Amygdala (tissue), 56 donors: ENCODE measurements around the gene PCDHGA2.
"Not testable (repeated sequence)": the region's sequence is repeated elsewhere in the genome, so short reads cannot be mapped to it uniquely, and the experiment has no call there.

Experiments
- DNase-seq, 56 donors: peaks; one replicate each; lab custom pipeline; 2025; lab: John Stamatoyannopoulos, UW

Gene PCDHGA2

DNA sequence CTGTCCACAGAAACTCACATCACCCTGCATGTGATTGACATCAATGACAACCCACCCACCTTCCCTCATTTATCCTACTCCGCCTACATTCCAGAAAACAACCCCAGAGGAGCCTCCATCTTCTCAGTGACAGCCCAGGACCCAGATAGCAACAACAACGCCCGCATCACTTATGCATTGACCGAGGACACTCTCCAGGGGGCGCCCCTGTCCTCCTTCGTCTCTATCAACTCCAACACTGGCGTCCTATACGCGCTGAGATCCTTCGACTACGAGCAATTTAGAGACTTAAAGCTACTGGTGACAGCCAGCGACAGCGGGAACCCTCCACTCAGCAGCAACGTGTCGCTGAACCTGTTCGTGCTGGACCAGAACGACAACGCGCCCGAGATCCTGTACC, 6.8 kb downstream of the PCDHGA2 start:
- DNase-seq: no peak

DNA sequence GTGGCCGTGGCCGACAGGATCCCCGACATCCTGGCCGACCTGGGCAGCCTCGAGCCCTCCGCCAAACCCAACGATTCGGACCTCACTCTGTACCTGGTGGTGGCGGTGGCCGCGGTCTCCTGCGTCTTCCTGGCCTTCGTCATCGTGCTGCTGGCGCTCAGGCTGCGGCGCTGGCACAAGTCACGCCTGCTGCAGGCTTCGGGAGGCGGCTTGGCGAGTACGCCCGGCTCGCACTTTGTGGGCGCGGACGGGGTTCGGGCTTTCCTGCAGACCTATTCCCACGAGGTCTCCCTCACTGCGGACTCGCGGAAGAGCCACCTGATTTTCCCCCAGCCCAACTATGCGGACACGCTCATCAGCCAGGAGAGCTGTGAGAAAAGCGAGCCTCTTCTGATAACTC, 7.5 kb downstream of the PCDHGA2 start:
- DNase-seq: not testable (repeated sequence)

DNA sequence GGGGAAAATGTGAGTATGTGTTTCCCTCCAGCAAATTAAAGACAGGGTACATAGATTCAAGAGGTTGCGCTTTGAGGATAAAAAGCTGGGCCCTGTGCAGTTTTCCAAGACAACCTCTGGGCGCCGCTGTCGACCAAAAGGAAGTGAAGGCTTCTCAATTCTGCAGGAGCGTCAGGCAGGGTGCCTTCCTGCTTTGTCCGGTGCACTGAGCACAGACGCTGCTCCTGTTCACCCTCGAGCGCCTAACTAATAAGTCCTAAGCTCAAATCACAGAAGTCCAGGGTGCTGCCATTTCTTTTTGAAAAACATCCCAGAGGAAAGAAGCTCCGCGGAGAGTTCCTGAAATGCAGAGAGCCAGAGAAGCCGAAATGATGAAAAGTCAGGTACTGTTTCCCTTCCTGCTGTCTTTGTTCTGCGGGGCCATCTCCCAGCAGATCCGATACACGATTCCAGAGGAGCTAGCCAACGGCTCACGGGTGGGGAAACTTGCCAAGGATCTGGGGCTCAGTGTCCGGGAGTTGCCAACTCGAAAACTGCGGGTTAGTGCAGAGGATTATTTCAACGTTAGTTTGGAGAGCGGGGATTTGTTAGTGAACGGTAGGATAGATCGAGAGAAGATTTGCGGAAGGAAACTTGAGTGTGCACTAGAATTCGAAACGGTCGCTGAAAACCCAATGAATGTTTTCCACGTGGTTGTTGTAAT, 11.5 kb downstream of the PCDHGA2 start, which contains the start of gene PCDHGB1:
Gene PCDHGB1 (plus strand): TSS at position 183 of the 703 bp plus-strand sequence. CDS start 162 bp downstream, at position 345.
- DNase-seq: peak in 4 of 56 donors; percentile 2 to 17 (median 12)

DNA sequence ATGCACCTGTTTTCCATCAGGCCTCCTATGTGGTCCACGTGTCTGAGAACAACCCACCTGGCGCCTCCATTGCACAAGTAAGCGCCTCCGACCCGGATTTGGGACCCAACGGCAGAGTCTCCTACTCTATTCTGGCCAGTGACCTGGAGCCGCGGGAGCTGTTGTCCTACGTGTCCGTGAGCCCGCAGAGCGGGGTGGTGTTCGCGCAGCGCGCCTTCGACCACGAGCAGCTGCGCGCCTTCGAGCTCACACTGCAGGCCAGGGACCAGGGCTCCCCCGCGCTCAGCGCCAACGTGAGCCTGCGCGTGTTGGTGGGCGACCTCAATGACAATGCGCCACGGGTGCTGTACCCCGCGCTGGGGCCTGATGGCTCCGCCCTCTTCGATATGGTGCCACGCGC, 13.0 kb downstream of the PCDHGA2 start:
- no peak for DNase-seq

DNA sequence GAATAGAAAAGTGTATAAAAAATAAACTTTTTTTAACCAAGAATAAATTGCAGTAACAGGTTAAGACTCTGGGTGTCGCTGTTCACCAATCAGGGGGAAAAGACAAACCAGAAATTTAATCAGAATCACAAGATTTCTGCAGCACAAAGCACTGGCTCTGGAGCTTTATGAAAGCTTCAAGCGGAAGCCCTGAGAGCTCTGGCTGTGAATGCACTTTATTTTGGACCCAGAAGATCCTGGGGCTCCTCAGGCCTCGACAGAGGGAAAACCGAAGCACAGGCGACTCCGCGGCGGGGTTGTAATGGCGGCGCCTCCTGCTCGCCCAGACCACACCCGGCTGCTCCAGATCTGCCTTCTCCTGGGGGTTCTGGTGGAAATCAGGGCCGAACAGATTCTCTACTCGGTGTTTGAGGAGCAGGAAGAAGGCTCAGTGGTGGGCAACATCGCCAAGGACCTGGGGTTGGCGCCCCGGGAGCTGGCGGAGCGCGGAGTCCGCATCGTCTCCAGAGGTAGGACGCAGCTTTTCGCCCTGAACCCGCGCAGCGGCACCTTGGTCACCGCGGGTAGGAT, 16.4 kb downstream of the PCDHGA2 start, which contains the start of gene PCDHGA4:
Gene PCDHGA4 (plus strand): TSS at position 122 of the 570 bp plus-strand sequence. CDS start 87 bp downstream, at position 209.
- no peak for DNase-seq

DNA sequence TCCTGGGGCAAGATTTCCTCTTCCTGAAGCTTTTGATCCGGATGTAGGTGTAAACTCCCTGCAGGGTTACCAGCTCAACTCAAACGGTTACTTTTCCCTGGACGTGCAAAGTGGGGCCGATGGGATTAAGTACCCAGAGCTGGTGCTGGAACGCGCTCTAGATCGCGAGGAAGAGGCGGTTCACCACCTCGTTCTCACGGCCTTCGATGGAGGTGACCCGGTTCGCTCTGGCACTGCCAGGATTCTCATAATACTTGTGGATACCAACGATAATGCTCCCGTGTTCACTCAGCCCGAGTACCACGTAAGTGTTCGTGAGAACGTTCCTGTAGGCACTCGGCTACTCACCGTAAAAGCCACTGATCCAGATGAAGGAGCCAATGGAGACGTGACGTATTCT, 17.1 kb downstream of the PCDHGA2 start:
- DNase-seq: no peak

DNA sequence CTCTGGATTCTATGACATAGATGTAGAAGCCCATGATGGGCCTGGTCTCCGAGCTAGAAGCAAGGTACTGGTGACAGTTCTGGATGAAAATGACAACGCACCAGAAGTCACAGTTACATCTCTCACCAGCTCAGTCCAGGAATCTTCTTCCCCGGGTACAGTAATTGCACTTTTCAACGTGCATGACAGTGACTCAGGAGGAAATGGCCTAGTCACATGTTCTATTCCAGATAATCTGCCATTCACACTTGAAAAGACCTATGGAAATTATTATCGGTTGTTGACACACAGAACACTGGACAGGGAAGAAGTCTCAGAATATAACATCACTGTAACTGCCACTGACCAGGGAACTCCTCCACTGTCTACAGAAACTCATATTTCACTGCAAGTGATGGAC, 17.6 kb downstream of the PCDHGA2 start:
- DNase-seq: no peak

DNA sequence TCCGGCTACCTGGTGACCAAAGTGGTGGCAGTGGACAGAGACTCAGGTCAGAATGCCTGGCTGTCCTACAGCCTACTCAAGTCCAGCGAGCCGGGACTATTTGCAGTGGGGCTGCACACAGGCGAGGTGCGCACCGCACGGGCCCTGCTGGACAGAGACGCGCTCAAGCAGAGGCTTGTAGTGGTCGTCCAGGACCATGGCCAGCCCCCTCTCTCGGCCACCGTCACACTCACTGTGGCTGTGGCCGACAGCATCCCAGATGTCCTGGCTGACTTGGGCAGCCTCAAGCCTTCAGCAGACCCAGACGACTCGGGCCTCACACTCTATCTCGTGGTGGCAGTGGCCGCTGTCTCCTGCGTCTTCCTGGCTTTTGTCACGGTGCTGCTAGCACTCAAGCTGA, 18.4 kb downstream of the PCDHGA2 start:
- no peak for DNase-seq

DNA sequence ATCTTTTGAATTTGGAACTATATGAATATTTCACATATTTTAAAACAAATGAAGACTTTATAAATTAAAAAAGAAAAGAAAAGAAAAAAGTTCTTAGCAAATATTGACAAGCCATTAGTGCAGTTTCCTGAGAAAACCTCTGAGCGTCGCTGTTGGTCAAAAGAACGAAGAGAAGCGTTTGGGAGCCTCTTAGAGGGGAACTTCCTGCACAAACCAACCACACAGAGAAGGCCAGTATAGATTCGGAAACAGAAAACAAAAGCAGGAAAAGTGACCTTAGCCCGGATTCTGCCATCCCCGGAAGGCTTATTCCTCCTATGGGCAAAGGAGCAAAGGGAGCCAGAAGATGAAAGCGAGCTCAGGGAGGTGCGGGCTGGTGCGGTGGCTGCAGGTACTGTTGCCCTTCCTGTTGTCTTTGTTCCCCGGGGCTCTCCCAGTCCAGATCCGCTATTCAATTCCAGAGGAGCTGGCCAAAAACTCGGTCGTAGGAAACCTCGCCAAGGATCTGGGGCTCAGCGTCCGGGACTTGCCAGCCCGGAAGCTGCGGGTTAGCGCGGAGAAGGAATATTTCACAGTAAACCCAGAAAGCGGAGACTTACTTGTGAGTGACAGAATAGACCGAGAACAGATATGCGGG, 21.3 kb downstream of the PCDHGA2 start, which contains the start of gene PCDHGB2:
Gene PCDHGB2 (plus strand): TSS at position 205 of the 637 bp plus-strand sequence. CDS start 142 bp downstream, at position 347.
- no peak for DNase-seq

DNA sequence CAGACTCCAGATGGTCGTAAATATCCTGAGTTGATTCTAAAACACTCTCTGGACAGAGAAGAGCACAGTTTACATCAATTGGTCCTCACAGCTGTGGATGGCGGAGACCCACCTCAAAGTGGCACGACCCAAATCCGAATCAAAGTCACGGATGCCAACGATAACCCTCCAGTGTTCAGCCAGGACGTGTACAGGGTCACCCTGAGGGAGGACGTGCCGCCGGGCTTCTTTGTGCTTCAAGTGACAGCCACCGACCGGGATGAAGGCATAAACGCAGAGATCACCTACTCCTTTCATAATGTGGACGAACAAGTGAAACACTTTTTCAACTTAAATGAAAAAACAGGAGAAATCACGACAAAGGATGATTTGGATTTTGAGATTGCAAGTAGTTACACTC, 22.1 kb downstream of the PCDHGA2 start:
- DNase-seq: no peak

DNA sequence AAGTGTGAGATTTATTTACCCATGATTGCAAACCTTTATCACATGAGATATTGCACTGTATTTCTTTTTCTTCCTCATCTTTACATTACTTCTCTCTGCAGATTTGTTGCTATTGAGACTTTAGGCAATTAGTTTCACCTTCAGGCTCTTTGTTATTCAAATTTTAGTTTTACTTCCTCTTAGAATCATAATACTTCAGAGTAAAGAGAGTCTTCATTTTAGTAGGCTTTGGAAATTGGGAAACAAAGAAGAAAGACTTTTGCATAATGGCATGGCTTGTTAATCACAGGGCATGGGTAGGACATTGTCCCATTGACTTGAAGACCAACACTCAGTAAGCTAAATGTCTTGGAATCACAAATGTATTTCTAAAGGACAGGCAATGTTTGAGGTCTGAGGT, 24.2 kb downstream of the PCDHGA2 start:
- no peak for DNase-seq

DNA sequence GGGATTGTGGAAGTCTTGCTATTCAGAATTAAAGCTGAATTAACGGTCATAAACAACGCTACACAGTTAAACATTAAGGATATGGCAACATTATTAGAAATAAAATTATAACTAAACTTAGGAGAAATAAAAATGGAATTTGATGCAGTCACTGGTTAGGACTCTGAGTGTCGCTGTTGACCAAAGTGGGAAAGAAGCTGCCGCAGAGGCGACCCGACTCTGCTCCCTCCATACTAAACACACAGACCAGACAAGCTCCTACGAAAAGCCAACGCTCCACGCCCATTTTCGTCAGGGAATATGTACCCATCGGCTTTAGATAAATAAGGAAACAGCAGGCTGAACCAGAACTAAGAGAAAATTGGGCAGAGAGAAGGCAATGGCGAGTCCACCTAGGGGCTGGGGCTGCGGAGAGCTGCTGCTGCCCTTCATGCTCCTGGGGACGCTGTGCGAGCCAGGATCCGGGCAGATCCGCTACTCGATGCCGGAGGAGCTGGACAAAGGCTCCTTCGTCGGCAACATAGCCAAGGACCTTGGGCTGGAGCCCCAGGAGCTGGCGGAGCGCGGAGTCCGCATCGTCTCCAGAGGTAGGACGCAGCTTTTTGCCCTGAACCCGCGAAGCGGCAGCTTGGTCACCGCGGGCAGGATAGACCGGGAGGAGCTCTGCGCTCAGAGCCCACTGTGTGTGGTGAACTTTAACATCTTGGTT, 25.5 kb downstream of the PCDHGA2 start, which contains the start of gene PCDHGA5:
Gene PCDHGA5 (plus strand): TSS at position 211 of the 709 bp plus-strand sequence. CDS start 169 bp downstream, at position 380.
- no peak for DNase-seq

DNA sequence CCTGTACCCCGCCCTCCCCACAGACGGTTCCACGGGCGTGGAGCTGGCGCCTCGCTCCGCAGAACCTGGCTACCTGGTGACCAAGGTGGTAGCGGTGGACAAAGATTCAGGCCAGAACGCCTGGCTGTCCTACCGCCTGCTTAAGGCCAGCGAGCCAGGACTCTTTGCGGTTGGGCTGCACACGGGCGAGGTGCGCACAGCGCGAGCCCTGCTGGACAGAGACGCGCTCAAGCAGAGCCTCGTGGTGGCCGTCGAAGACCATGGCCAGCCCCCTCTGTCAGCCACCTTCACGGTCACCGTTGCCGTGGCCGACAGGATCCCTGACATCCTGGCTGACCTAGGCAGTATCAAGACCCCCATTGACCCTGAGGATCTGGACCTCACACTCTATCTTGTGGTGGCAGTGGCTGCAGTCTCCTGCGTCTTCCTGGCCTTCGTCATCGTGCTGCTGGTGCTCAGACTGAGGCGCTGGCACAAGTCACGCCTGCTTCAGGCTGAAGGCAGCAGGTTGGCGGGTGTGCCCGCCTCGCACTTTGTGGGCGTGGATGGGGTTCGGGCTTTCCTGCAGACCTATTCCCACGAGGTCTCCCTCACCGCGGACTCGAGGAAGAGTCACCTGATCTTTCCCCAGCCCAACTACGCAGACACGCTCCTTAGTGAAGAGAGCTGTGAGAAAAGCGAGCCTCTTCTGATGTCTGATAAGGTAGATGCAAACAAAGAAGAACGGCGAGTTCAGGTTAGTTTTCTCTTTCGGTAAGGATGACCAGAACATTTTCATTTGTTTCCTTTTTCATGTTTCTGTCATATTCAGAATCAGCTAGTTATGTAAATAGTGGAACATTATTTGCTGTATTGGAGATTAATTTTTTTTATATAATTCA, 27.7 kb downstream of the PCDHGA2 start:
- no peak for DNase-seq

DNA sequence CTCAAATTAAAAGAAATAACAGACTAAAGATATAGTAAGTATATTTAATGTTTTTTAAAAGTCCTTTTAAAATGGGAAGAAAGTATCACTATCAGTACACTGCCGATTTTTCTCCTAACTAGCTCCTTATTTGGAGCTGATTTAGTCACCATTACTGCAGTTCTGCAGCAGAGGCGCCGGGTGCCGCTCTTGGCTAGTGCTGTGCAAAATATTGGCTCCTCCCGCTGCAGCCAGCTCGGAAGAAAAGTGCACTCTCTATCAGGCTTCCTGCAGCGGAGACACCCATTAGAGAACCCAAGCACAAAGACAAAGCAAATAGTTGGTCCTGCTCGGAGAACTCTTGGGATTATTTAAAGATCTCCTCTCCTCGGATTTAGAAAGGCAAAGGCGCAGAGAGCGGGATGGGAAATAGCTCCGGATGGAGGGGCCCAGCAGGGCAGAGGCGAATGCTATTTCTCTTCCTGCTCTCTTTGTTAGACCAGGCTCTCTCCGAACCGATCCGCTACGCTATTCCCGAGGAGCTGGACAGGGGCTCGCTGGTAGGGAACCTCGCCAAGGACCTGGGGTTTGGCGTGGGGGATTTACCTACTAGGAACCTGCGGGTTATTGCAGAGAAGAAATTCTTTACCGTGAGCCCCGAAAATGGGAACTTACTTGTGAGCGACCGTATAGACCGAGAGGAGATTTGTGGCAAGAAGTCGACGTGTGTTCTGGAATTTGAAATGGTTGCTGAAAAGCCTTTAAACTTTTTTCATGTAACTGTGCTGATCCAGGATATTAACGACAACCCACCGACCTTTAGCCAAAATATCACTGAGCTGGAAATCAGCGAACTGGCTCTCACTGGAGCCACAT, 31.7 kb downstream of the PCDHGA2 start, which contains the start of gene PCDHGB3:
Gene PCDHGB3 (plus strand): TSS at position 249 of the 855 bp plus-strand sequence. CDS start 153 bp downstream, at position 402.
- DNase-seq: peak in 2 of 56 donors; percentile 2 to 3

DNA sequence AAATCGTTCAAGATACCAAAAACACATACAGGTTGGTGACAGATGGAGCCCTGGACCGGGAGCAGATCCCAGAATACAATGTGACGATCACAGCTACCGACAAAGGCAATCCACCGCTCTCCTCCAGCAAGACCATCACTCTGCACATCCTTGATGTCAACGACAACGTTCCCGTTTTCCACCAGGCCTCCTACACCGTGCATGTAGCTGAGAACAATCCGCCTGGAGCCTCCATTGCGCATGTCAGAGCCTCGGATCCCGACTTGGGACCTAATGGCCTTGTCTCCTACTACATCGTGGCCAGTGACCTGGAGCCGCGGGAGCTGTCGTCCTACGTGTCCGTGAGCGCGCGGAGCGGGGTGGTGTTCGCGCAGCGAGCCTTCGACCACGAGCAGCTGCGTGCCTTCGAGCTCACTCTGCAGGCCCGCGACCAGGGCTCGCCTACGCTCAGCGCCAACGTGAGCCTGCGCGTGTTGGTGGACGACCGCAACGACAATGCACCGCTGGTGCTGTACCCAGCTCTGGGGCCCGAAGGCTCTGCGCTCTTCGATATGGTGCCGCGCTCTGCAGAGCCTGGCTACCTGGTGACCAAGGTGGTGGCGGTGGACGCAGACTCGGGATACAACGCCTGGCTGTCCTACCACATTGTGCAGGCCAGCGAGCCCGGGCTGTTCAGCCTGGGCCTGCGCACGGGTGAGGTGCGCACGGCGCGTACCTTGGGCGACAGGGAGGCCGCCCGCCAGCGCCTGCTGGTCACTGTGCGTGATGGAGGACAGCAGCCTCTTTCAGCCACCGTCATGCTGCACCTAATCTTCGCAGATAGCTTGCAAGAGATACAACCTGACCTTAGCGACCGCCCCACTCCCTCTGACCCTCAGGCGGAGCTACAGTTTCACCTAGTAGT, 33.3 kb downstream of the PCDHGA2 start:
- DNase-seq: no peak

DNA sequence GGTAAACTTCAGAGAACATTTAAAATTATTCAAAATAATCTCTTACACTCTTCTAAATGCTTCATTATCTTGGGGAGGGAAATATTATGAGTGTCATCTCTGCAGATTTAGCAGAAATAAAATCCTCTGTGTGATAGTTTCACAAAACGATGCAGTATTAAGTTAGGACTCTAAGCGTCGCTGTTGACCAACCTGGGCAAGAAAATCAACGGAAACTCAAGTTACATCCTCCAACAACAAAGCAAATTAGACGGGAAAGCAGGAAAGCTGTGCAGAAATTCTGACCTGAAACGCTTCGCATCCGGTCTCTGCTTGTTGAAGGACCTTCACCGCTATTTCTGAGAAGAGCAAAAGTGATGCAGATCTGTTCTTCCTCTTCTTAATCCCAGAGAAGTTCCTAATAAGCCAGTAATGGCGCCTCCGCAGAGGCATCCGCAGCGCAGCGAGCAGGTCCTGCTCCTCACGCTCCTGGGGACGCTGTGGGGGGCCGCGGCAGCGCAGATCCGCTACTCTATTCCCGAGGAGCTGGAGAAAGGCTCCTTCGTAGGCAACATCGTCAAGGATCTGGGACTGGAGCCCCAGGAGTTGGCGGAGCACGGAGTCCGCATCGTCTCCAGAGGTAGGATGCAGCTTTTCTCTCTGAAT, 35.2 kb downstream of the PCDHGA2 start, which contains the start of gene PCDHGA6:
Gene PCDHGA6 (plus strand): TSS at position 219 of the 645 bp plus-strand sequence. CDS start 193 bp downstream, at position 412.
- no peak for DNase-seq

DNA sequence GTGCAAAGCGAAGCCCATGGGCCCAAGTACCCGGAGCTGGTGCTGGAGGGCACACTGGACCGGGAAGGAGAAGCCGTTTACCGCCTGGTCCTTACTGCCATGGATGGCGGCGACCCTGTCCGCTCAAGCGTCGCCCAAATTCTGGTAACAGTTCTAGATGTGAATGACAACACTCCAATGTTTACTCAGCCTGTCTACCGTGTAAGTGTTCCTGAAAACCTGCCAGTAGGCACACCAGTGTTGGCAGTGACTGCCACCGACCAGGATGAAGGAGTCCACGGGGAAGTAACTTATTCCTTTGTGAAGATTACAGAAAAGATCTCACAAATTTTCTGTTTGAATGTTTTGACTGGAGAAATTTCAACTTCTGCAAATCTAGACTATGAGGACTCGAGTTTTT, 36.1 kb downstream of the PCDHGA2 start:
- no peak for DNase-seq
